ENCODE data around the gene C19orf85.

Gene C19orf85

GRCh38 chr19:55476100-55476775 lies 11.7 kb upstream of the C19orf85 start, which contains the start of gene ZNF628 (continued):
- TF ChIP-seq ZNF610 (tag by site-specific recombination; IDR thresholded peaks at IDR 0.05; ENCODE audit: borderline replicate concordance) (no peak), YY2 (tag by site-specific recombination; IDR thresholded peaks at IDR 0.05) (peak; percentile 75), ZNF785 (tag by site-specific recombination; IDR thresholded peaks at IDR 0.05) (no peak), MYNN (tag by site-specific recombination; IDR thresholded peaks at IDR 0.05; ENCODE audit: borderline replicate concordance) (no peak), EGR2 (tag by site-specific recombination; IDR thresholded peaks at IDR 0.05; ENCODE audit: low read depth) (peak; percentile 9; the same call in 1 of the 2 replicates), ZNF580 (tag by site-specific recombination; IDR thresholded peaks at IDR 0.05) (peak; percentile 81; the same call in 1 of the 2 replicates), ZNF518A (tag by site-specific recombination; conservative IDR thresholded peaks at IDR 0.05; ENCODE audit: low read depth) (peak; percentile 53), ZNF670 (tag by site-specific recombination; IDR thresholded peaks at IDR 0.05; ENCODE audit: low read depth) (no peak), ZNF561 (tag by site-specific recombination; IDR thresholded peaks at IDR 0.05; ENCODE audit: borderline replicate concordance) (peak; percentile 80; the same call in 1 of the 2 replicates), ZNF292 (tag by site-specific recombination; IDR thresholded peaks at IDR 0.05; ENCODE audit: borderline replicate concordance, low read depth) (no peak), ZNF133 (tag by site-specific recombination; IDR thresholded peaks at IDR 0.05) (no peak), ZNF645 (tag by site-specific recombination; IDR thresholded peaks at IDR 0.05) (no peak), ZNF704 (tag by site-specific recombination; IDR thresholded peaks at IDR 0.05) (no peak), ZNF266 (tag by site-specific recombination; IDR thresholded peaks at IDR 0.05; ENCODE audit: low read depth) (no peak), ZNF302 (tag by site-specific recombination; IDR thresholded peaks at IDR 0.05; ENCODE audit: low read depth) (no peak), ZNF138 (tag by site-specific recombination; IDR thresholded peaks at IDR 0.05; ENCODE audit: borderline replicate concordance) (no peak), HOXD13 (CRISPR knock-in tag; IDR thresholded peaks at IDR 0.05; ENCODE audit: borderline replicate concordance) (peak; percentile 45; the same call in 1 of the 2 replicates), ZFP69B (tag by site-specific recombination; IDR thresholded peaks at IDR 0.05) (peak; percentile 90), ZSCAN23 (tag by site-specific recombination; IDR thresholded peaks at IDR 0.05) (no peak), ZNF658 (tag by site-specific recombination; IDR thresholded peaks at IDR 0.05) (no peak), GLIS2 (tag by site-specific recombination; IDR thresholded peaks at IDR 0.05) (0 out of 2 replicates have a peak, but pooled peaks have one; percentile 65), ZNF184 (tag by site-specific recombination; IDR thresholded peaks at IDR 0.05) (no peak), ZNF426 (tag by site-specific recombination; IDR thresholded peaks at IDR 0.05) (no peak), SETDB1 (IDR thresholded peaks at IDR 0.05; ENCODE audit: insufficient read length, low read length) (no peak), KLF9 (tag by site-specific recombination; IDR thresholded peaks at IDR 0.05; ENCODE audit: low read depth) (peak; percentile 92), ZIC2 (tag by site-specific recombination; IDR thresholded peaks at IDR 0.05) (peak; percentile 48), ZBTB10 (tag by site-specific recombination; IDR thresholded peaks at IDR 0.05) (peak; percentile 94), ZNF664 (tag by site-specific recombination; IDR thresholded peaks at IDR 0.05) (0 out of 2 replicates have a peak, but pooled peaks have one; percentile 36), ZNF596 (tag by site-specific recombination; IDR thresholded peaks at IDR 0.05) (no peak), ZNF37A (tag by site-specific recombination; IDR thresholded peaks at IDR 0.05) (no peak), ZNF24 (tag by site-specific recombination; IDR thresholded peaks at IDR 0.05) (peak; percentile 73; the same call in 1 of the 2 replicates)
